Right renal cortex interstitium (tissue), 3 donors: ENCODE data around the gene RABL2B. TPM values are rescaled to one million over a fixed set of nuclear protein-coding genes. Genes with fewer than 3 reads are reported as not detected.
A peak's percentile ranks its signal among the peaks of the same experiment; 100 is the strongest.
"Not testable (repeated sequence)": the region's sequence is repeated elsewhere in the genome, so short reads cannot be mapped to it uniquely, and the experiment has no call there.

ENCODE experiments used
- DNase-seq, 3 donors: peaks; one replicate each; pipeline ENCODE4 v3.0.0-alpha.2; 2013; ENCODE audit warnings: low read depth in 3 of 3, low spot score in 2 of 3
- polyA plus RNA-seq, 3 donors: library from polyadenylated mRNA; unstranded; fragments of 120-200 nt; gene quantifications; one replicate each; pipeline ENCODE4 v1.2.1, GENCODE V29; 2013; ENCODE audit not compliant: insufficient read length in 3 of 3

The RABL2B gene
- polyA plus RNA-seq: 10 to 100 TPM; 40.4 to 59.5 (median 46.4) TPM

GRCh38 chr22:50783033-50783879 is at the start of gene RABL2B:
Gene RABL2B, minus strand, starts transcription at chr22:50783636. Its CDS starts 1,342 bp downstream, at chr22:50782294.
- DNase-seq: peak; percentile 58 to 77 (median 72)

GRCh38 chr22:50786936-50787335 is 3.5 kb upstream of the RABL2B start:
- DNase-seq: not testable (repeated sequence)

GRCh38 chr22:50785289-50785688 is 1.9 kb upstream of the RABL2B start:
- not testable (repeated sequence) for DNase-seq

GRCh38 chr22:50783880-50784276 is 442 bp upstream of the RABL2B start:
- not testable (repeated sequence) for DNase-seq

- DNase-seq: not testable (repeated sequence)
Measured at GRCh38 chr22:50782253-50782652, 1.2 kb downstream of the RABL2B start.

GRCh38 chr22:50780244-50780643 is 3.2 kb downstream of the RABL2B start:
- DNase-seq: not testable (repeated sequence)

GRCh38 chr22:50777631-50778030 is 5.8 kb downstream of the RABL2B start:
- DNase-seq: not testable (repeated sequence)

- DNase-seq: peak in 2 of 3 donors; percentile 27 to 44
Measured at GRCh38 chr22:50775132-50775531, 8.3 kb downstream of the RABL2B start.

- DNase-seq: not testable (repeated sequence)
Measured at GRCh38 chr22:50764288-50764687, 19.1 kb downstream of the RABL2B start.

GRCh38 chr22:50761829-50762228 is 21.6 kb downstream of the RABL2B start:
- not testable (repeated sequence) for DNase-seq

GRCh38 chr22:50759597-50760341 is 23.7 kb downstream of the RABL2B start:
- not testable (repeated sequence) for DNase-seq

- DNase-seq: not testable (repeated sequence)
Measured at GRCh38 chr22:50756949-50757491, 26.4 kb downstream of the RABL2B start.

- not testable (repeated sequence) for DNase-seq
Measured at GRCh38 chr22:50756406-50756805, 27.0 kb downstream of the RABL2B start.

- not testable (repeated sequence) for DNase-seq
Measured at GRCh38 chr22:50755251-50755650, 28.2 kb downstream of the RABL2B start.

GRCh38 chr22:50749302-50750074 is 33.9 kb downstream of the RABL2B start:
- not testable (repeated sequence) for DNase-seq

GRCh38 chr22:50748630-50749029 is 34.8 kb downstream of the RABL2B start:
- not testable (repeated sequence) for DNase-seq

- not testable (repeated sequence) for DNase-seq
Measured at GRCh38 chr22:50747521-50747920, 35.9 kb downstream of the RABL2B start.

GRCh38 chr22:50744424-50744823 is 39.0 kb downstream of the RABL2B start:
- DNase-seq: not testable (repeated sequence)

GRCh38 chr22:50740714-50741113 is 42.7 kb downstream of the RABL2B start:
- DNase-seq: not testable (repeated sequence)

- DNase-seq: no peak
Measured at GRCh38 chr22:50739894-50740293, 43.5 kb downstream of the RABL2B start.
